ENCODE data around the gene SRD5A2.
"Not testable (repeated sequence)": the region's sequence is repeated elsewhere in the genome, so short reads cannot be mapped to it uniquely, and the experiment has no call there.

GRCh38 chr2:31489339-31489738 lies 91.4 kb downstream of the SRD5A2 start:
- not testable (repeated sequence) for TF ChIP-seq POLR2A, CTCF (IDR thresholded peaks at IDR 0.05)

All from breast epithelium (tissue), 3 donors.